Gastrocnemius medialis (tissue), 4 donors: ENCODE data around the gene TMEM229A.

Experiments
- POLR2A ChIP-seq, 2 donors: fragments of 450-650 bp; IDR thresholded peaks; one replicate each; pipeline ENCODE4 v1.6.1; 2017; ENCODE audit warnings: antibody characterized with exemption in 2 of 2, mild to moderate bottlenecking in 2 of 2, moderate library complexity in 2 of 2
- TF ChIP-seq, protein P1 (sequence below), 5 experiments: fragments of 450-650 bp in 3 of 5; fragments of 200-600 bp in 2 of 5; sonication (generic) in 2 of 5; IDR thresholded peaks in 4 of 5; conservative IDR thresholded peaks in 1 of 5; 1 replicate in 4 of 5; 2 replicates in 1 of 5; pipeline ENCODE4 v1.5.1; 2016 to 2019; ENCODE audit warnings: antibody characterized with exemption in 5 of 5, mild to moderate bottlenecking in 3 of 5, moderate library complexity in 3 of 5

DNA sequence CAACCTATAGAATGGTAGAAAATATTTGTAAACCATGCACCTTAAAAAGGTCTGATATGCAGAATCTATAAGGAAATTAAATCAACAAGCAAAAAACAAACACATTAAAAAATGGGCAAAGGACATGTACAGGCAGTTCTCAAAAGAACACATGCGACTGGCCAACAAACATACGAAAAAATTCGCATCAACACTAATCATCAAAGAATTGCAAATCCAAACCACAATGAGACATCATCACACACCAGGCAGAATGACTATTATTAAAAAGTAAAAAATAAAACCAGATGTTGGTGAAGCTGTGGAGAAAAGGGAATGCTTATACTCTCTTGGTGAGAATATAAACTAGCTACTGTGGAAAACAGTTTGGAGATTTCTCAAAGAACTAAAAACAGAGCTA is 33.2 kb downstream of the TMEM229A start:
- TF ChIP-seq, protein P1, sequence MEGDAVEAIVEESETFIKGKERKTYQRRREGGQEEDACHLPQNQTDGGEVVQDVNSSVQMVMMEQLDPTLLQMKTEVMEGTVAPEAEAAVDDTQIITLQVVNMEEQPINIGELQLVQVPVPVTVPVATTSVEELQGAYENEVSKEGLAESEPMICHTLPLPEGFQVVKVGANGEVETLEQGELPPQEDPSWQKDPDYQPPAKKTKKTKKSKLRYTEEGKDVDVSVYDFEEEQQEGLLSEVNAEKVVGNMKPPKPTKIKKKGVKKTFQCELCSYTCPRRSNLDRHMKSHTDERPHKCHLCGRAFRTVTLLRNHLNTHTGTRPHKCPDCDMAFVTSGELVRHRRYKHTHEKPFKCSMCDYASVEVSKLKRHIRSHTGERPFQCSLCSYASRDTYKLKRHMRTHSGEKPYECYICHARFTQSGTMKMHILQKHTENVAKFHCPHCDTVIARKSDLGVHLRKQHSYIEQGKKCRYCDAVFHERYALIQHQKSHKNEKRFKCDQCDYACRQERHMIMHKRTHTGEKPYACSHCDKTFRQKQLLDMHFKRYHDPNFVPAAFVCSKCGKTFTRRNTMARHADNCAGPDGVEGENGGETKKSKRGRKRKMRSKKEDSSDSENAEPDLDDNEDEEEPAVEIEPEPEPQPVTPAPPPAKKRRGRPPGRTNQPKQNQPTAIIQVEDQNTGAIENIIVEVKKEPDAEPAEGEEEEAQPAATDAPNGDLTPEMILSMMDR (IDR thresholded peaks at IDR 0.05 in 4 of 5, conservative IDR thresholded peaks at IDR 0.05 in 1 of 5): no peak
- TF ChIP-seq POLR2A (IDR thresholded peaks at IDR 0.05): no peak
